H1 (cell line): ENCODE measurements around the gene SHMT2. TPM values are rescaled to one million over a fixed set of nuclear protein-coding genes. Genes with fewer than 3 reads are reported as not detected.

ENCODE experiments used
- CTBP2 ChIP-seq: IDR thresholded peaks from 2 replicates; pipeline ENCODE4 v1.7.0; 2011; ENCODE audit warnings: borderline replicate concordance, mild to moderate bottlenecking, moderate library complexity, mixed read lengths, low read length; ENCODE audit not compliant: insufficient read depth, insufficient read length
- FOSL1 ChIP-seq: IDR thresholded peaks from 2 replicates; pipeline ENCODE4 v1.6.1; 2011; ENCODE audit warnings: mild to moderate bottlenecking, low read depth, low read length, moderate library complexity; ENCODE audit not compliant: insufficient read depth
- HDAC2 ChIP-seq, 2 experiments: fragments of 300-600 bp in 1 of 2; sonication (generic) in 1 of 2; IDR thresholded peaks; 2 replicates each; pipeline ENCODE4 v1.6.1; 2011 to 2012; ENCODE audit warnings: low read depth in 2 of 2, low read length in 2 of 2, mild to moderate bottlenecking in 2 of 2, moderate library complexity in 2 of 2, borderline replicate concordance in 1 of 2, inconsistent platforms in 1 of 2
- HDAC6 ChIP-seq: IDR thresholded peaks from one replicate; pipeline ENCODE4 v1.7.1; 2012; ENCODE audit warnings: low read depth, mild to moderate bottlenecking, inconsistent platforms, low read length, moderate library complexity
- KDM4A ChIP-seq: IDR thresholded peaks from one replicate; pipeline ENCODE4 v1.7.1; 2012; ENCODE audit warnings: low read depth, mild to moderate bottlenecking, moderate library complexity, low read length, inconsistent platforms; ENCODE audit not compliant: severe bottlenecking
- KDM5A ChIP-seq: fragments of 200-600 bp; IDR thresholded peaks from 2 replicates; pipeline ENCODE4 v1.7.1; 2012; ENCODE audit warnings: mild to moderate bottlenecking, low read length, inconsistent platforms, mixed read lengths
- MAX ChIP-seq: IDR thresholded peaks from 2 replicates; pipeline ENCODE4 v1.6.1; 2012; ENCODE audit warnings: inconsistent platforms
- NRF1 ChIP-seq: IDR thresholded peaks from 2 replicates; pipeline ENCODE4 v1.6.1; 2011; ENCODE audit warnings: mild to moderate bottlenecking, low read depth, low read length, improper control_type of control experiment
- POLR2A ChIP-seq, 2 experiments: IDR thresholded peaks; 1 replicate in 1 of 2; 2 replicates in 1 of 2; pipeline ENCODE4 v1.6.1; 2011; ENCODE audit warnings: low read depth in 2 of 2, low read length in 2 of 2, mild to moderate bottlenecking in 2 of 2; ENCODE audit errors: control extremely low read depth in 1 of 2
- POLR2AphosphoS5 ChIP-seq: IDR thresholded peaks from 2 replicates; pipeline ENCODE4 v1.6.1; 2011; ENCODE audit warnings: low read depth, low read length
- SP1 ChIP-seq: IDR thresholded peaks from 2 replicates; pipeline ENCODE4 v1.6.1; 2011; ENCODE audit warnings: low read depth, low read length
- TAF1 ChIP-seq: IDR thresholded peaks from 2 replicates; pipeline ENCODE4 v1.6.1; 2011; ENCODE audit warnings: mild to moderate bottlenecking, low read depth, low read length
- TAF7 ChIP-seq: optimal IDR thresholded peaks from 2 replicates; pipeline ENCODE3; 2011; ENCODE audit warnings: low read depth, mild to moderate bottlenecking, inconsistent platforms, low read length, moderate library complexity, borderline replicate concordance
- TBP ChIP-seq: IDR thresholded peaks from 2 replicates; pipeline ENCODE4 v1.6.1; 2011; ENCODE audit warnings: low read depth, low read length, improper control_type of control experiment
- USF2 ChIP-seq: IDR thresholded peaks from 2 replicates; pipeline ENCODE4 v1.6.1; 2011; ENCODE audit warnings: low read length, improper control_type of control experiment
- ZNF274 ChIP-seq: IDR thresholded peaks from 2 replicates; pipeline ENCODE4 v1.7.0; 2012; ENCODE audit warnings: low read length, borderline replicate concordance; ENCODE audit errors: extremely low read depth
- polyA plus RNA-seq, 7 experiments: library from polyadenylated mRNA; depleted of rRNA in 3 of 7; stranded (reverse) in 5 of 7; unstranded in 2 of 7; fragments of >200 nt in 5 of 7; fragments of 200-250 nt in 2 of 7; gene quantifications; 1 replicate in 5 of 7; 2 replicates in 1 of 7; 4 replicates in 1 of 7; pipeline versions ENCODE4 v1.2.1 to v1.2.3, GENCODE V29; 2011 to 2013; ENCODE audit warnings: missing spikeins in 2 of 7, mixed read lengths in 2 of 7
- total RNA-seq: library from RNA; stranded (reverse); fragmentation: NEBNext Ultra II Directional; extraction: Animal tissue kit (Norgen Biotek cat#: 25700); gene quantifications from 2 replicates; pipeline ENCODE4 v1.2.1, GENCODE V29; 2021

Gene SHMT2
- total and polyA plus RNA-seq, 2 of the 8 experiments (the other 6 are each of a cell fraction or from before 2014, with no cell fraction given) = 274 to 520 TPM

GRCh38 chr12:57240066-57240921 is 10.8 kb downstream of the SHMT2 start (continued):
- peak; percentile 76 for TF ChIP-seq CTBP2
- no peak for TF ChIP-seq SP1
- TF ChIP-seq ZNF274 = no peak
- TF ChIP-seq NRF1 = no peak
- TF ChIP-seq TBP = no peak
- no peak for TF ChIP-seq HDAC2 (IDR thresholded peaks at IDR 0.05; ENCODE audit: borderline replicate concordance in 1 of 2, low read depth in 2 of 2, low read length in 2 of 2)
- peak; percentile 54 for TF ChIP-seq TAF1
- TF ChIP-seq HDAC6 = no peak
- no peak for TF ChIP-seq KDM5A
- peak; percentile 19 for TF ChIP-seq KDM4A
- TF ChIP-seq USF2 = no peak
- TF ChIP-seq POLR2AphosphoS5 = no peak
- TF ChIP-seq FOSL1 = no peak
- no peak for TF ChIP-seq POLR2A (IDR thresholded peaks at IDR 0.05; ENCODE audit: control extremely low read depth in 1 of 2, low read depth in 2 of 2, low read length in 2 of 2)
- TF ChIP-seq TAF7 = peak; percentile 11
- peak; percentile 81 for TF ChIP-seq MAX
